GM21526 (cell line): ENCODE data around the gene ZNRF1.
A peak's percentile ranks its signal among the peaks of the same experiment; 100 is the strongest.
"Not testable (repeated sequence)": the region's sequence is repeated elsewhere in the genome, so short reads cannot be mapped to it uniquely, and the experiment has no call there.

Experiments
- ATAC-seq: cut with Tn5 transposase; IDR thresholded peaks from one replicate; pipeline ENCODE4 v1.9.1; 2021; ENCODE audit warnings: moderate library complexity; ENCODE audit not compliant: unreplicated experiment, low FRiP score

ZNRF1 gene

GRCh38 chr16:75026239-75026891 lies 27.5 kb downstream of the ZNRF1 start:
- not testable (repeated sequence) for ATAC-seq

- no peak for ATAC-seq
Measured at GRCh38 chr16:75026892-75027391, 28.1 kb downstream of the ZNRF1 start.

DNA sequence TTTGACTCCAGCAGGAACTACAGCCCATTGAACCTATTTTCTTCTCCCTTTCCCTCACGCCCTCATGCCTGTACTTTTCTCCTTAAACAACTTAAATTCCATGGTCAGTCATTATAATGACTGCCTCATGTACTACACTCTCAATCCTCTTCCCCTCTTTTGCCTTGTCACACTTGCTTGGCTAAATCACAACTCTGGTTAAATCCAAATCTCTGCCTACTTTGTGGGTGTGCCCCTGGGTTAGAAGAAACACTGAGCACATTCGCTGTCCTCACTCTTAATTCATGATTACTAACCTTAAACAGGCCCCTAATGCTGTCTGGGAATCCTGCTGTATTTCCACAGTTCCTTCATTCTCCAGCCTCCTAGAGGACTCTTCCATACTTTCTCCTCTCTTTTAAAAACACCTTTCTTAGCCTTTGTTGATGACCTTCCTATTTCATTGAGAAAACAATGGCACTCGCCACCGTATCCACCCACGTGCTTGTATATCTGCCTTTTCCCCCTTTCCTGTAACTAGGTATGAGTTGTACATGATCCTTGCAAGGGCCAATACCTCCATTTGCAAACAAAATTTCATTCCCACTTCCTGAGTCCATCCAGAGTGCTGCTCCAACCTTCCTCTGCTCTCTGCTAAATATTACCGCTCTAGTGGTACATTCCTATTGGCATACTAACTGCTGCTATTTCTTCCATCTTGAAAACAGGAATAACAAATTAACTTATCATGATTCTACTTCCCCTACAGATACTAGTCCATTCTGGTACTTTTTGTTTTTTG lies 28.9 kb downstream of the ZNRF1 start:
- no peak for ATAC-seq

- ATAC-seq = no peak
Measured at GRCh38 chr16:75028544-75029135, 29.8 kb downstream of the ZNRF1 start.

DNA sequence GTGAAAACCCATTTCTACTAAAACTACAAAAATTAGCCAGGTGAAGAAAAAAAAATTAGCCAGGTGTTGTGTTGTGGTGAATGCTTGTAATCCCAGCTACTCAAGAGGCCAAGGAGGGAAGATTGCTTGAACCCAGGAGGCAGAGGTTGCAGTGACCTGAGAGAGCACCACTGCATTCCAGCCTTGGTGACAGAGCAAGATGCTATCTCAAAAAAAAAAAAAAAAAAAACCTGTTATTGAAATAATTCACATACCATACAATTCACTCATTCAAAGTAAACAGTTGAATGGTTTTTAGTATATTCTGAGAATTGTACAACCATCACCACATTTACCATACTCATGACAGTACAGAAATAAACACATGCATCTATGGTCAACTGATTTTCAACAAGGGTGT lies 31.0 kb downstream of the ZNRF1 start:
- ATAC-seq = no peak

- no peak for ATAC-seq
Measured at GRCh38 chr16:75032655-75033054, 33.8 kb downstream of the ZNRF1 start.

GRCh38 chr16:75035410-75035968 lies 36.7 kb downstream of the ZNRF1 start:
- ATAC-seq = no peak

DNA sequence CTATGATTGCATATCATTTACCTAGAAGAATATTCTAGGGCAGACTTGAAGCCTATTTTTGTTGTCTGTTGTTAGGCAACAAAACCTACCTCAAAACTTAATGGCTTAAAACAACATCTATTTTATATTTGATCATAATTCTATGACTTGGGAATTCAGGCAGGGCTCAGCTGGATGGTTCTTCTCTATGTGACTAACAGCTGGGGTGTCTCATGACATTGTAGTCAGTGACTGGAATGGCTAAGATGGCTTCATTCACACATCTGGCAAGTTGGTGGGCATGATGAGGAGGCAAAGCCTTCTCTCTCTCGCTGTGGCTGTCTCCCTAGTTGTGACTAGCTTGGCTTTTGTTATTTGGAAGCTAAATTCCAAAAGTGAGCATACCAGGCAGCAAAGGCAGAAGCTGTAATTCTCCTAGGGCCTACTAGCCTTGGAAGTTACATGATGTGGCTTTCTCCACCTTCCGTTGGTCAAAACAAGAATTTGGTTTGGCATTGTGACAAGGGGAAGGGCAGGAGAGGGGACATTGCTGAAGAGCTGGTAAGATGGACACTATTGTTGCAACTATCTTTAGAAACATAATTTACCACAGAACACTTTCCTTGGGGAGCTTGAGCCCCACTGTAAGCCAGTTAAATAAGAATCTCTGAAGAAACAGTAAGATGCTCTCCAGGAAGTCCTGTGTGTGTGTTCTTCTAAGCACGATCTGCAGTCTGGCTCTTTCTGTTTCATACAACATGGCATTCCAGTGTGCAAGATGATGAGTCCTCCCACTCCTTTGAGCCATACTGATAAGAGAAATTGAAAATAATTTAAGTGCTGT lies 39.4 kb downstream of the ZNRF1 start:
- no peak for ATAC-seq

- no peak for ATAC-seq
Measured at GRCh38 chr16:75039941-75040340, 41.1 kb downstream of the ZNRF1 start.

DNA sequence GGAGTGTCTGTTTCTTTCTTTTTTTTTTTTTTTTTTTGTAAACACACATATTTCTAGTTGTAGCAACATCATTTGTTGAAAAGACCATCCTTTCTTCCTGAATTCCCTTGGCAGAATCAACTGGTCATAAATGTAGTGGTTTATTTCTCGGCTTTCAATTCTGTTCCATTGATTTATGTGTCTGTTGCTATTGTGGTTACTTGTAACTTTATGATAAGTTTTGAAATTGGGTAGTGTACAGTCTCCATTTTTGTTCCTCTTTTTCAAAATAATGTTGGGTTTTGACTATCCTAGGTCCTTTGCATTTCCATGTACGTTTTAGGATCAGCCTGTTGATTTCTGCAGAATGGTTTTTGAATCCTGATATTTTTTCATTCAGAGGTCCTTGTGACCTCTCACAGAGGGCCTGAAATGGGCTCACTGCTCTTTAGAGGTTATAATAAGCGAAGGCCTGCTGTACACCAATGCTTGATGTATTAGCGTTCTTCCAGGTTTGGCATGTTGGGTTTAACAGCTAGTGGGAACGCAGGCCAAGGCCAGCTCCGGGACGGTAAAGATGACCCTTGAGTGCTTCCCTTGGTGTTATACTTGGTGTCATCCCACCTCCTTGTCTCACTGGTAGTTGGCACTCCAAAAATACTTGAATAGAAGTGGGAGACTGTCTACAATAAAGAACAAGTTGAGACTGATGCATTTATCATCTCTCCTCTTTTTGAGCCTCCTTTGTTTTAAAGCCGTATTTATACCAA lies 43.8 kb downstream of the ZNRF1 start:
- no peak for ATAC-seq

DNA sequence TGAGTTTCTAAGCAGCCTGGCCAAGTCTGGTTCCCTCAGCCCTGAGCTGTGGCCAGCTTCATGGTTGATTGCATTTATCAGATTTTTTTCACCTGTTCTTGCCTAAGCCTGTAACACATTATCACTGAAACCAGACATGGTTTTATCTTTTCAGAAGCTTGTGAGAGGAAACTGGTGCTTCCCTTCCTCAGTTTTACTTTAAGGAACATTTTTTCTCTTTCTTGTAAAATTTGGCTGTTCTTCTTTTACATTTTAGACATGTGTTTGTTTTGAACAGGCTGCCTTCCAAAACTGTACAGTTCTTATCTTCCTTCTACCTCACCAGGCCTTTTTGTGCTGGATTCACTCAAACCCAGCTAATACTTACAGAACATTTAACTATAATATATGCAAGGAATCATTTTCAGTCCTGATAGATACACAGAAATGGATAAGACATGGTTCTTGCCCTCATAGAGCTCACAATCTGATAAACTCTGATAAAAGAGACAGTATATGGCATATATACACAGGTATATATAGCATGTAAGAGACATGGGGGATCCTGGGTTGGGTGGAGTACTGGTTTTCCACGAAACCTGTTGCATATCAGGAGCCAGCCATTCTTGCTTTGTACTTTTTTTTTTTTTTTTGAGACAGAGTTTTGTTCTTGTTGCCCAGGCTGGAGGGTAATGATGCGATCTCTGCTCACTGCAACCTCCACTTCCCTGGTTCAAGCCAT lies 44.5 kb downstream of the ZNRF1 start:
- ATAC-seq = peak; percentile 60

DNA sequence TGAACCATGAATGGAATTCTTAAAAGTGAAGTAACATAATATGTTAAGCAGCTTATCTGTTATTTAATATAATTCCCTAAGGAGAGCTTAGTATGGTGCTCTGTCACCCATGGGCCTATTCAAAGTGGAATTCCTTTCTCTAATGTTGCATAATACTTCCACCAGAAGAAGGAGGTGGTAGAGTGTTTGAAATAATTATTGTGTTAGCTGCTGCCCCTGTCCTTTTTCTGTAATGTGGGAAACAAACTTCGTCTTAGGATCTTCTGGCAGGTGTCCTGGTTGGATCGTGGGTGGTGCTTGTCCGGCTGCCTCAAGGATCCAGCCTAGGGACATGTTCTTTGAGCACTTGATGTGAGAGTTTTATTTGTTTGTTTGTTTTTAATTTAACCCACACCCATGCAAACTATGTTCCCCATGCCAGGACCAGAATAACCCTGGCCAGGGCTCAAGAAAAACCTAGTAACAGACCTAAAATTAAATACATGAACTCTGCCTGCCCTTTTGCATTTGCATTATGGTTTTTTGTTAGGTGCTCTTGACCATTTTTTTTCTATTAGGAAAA lies 46.1 kb downstream of the ZNRF1 start:
- no peak for ATAC-seq

GRCh38 chr16:75045424-75045823 lies 46.6 kb downstream of the ZNRF1 start:
- no peak for ATAC-seq

- no peak for ATAC-seq
Measured at GRCh38 chr16:75048054-75048453, 49.2 kb downstream of the ZNRF1 start.

- ATAC-seq = no peak
Measured at GRCh38 chr16:75048530-75048929, 49.7 kb downstream of the ZNRF1 start.

DNA sequence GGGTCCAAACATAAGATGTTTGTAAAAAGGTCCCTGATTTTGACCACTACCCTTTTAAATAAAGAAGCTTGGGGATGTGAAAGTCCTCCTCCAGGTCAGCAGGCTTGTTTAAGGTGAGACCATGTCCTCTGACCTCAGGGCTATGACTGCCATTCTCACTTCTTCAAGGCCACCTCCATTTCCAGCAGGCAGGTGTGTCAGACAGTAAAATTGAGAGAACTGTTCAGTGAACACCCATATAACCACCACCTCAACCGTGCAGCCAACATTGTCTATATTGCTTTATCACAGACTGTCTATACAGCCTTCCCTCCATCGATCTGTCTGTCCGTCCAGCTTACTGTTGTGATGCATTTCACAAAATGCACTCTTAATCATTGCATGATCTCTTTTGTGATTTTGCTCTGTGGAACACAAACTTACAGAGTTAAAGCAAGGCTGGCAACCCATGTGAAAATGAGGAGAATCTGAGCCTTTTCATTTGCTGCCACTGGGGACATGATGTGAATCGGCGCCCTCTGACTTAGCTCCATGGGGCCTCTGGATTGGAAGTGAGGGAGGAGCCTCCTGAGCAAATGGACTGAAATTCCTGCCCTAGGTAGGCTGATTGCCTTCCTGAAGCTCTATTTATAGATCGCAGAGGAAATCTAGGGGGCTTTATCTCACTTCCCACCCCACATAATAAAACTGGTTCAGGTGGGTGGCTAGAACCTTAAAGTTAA lies 53.8 kb downstream of the ZNRF1 start:
- no peak for ATAC-seq

GRCh38 chr16:75053791-75054555 lies 55.1 kb downstream of the ZNRF1 start:
- no peak for ATAC-seq
